ENCODE measurements around the gene SLC25A42. TPM values are rescaled to one million over a fixed set of nuclear protein-coding genes. Genes with fewer than 3 reads are reported as not detected.
A peak's percentile ranks its signal among the peaks of the same experiment; 100 is the strongest.

The SLC25A42 gene
- total RNA-seq, 1 experiment from 2014 or later: 8.1 TPM

- TF ChIP-seq ATF6 (CRISPR knock-in tag; IDR thresholded peaks at IDR 0.05) (no peak), NR3C1 (CRISPR knock-in tag; conservative IDR thresholded peaks at IDR 0.05; ENCODE audit: low read depth) (no peak), ZNF425 (CRISPR knock-in tag; conservative IDR thresholded peaks at IDR 0.05) (no peak), ETV6 (CRISPR knock-in tag; IDR thresholded peaks at IDR 0.05) (peak; percentile 53; the same call in 1 of the 2 replicates)
Measured at GRCh38 chr19:19110410-19111135, 46.8 kb downstream of the SLC25A42 start (continued).

GRCh38 chr19:19111136-19111835, 47.5 kb downstream of the SLC25A42 start:
- Mint-ChIP-seq H3K4me3 (peak overlapping the region; percentile 48), H3K9me3 (no peaks in the 10 kb centered on the region), H3K27ac (no peak overlapping the region), H3K36me3 (no peaks in the 10 kb centered on the region), H3K4me1 (peaks cover 27% of the 10 kb centered on the region), H3K27me3 (ENCODE audit: low read depth) (peaks cover 40% of the 10 kb centered on the region)
- POLR2A ChIA-PET: interaction anchor here (1.4 kb wide), 1 partner anchor 9 kb away, joined by 6 read pairs; no protein-coding TSS in a partner anchor
- ATAC-seq (0 out of 2 replicates have a peak, but pooled peaks have one; percentile 2), DNase-seq (ENCODE audit: low spot score) (peak; percentile 23)
- CTCF ChIA-PET: interaction anchor here (0.6 to 2.2 kb wide), 11 partner anchors 23 to 116 kb away, joined by 3 to 10 read pairs (median 5); partner anchors contain the start of gene SLC25A42
- 0 out of 2 replicates have a peak, but pooled peaks have one; percentile 42 for TF ChIP-seq MYBL2 (CRISPR knock-in tag; IDR thresholded peaks at IDR 0.05)
- no peak for TF ChIP-seq ZNF425 (CRISPR knock-in tag; conservative IDR thresholded peaks at IDR 0.05)
- TF ChIP-seq USF1 (CRISPR knock-in tag; IDR thresholded peaks at IDR 0.05): no peak
- no peak for TF ChIP-seq HMGA2 (CRISPR knock-in tag; IDR thresholded peaks at IDR 0.05)

GRCh38 chr19:19111967-19112580, 48.3 kb downstream of the SLC25A42 start:
- H3K4me3 Mint-ChIP-seq: no peak overlapping the region
- peaks cover 24% of the 10 kb centered on the region for H3K4me1 Mint-ChIP-seq
- H3K27ac Mint-ChIP-seq: no peak overlapping the region

More at GRCh38 chr19:19111967-19112580, 48.3 kb downstream of the SLC25A42 start:
- Mint-ChIP-seq H3K36me3 (no peaks in the 10 kb centered on the region), H3K9me3 (no peaks in the 10 kb centered on the region), H3K27me3 (ENCODE audit: low read depth) (peaks cover 40% of the 10 kb centered on the region)
- DNase-seq (ENCODE audit: low spot score) (no peak), ATAC-seq (no peak)
- CTCF ChIA-PET: interaction anchor here (1.1 to 2.2 kb wide), 3 partner anchors 23 to 52 kb away, joined by 3 to 10 read pairs (median 5); no protein-coding TSS in a partner anchor
- POLR2A ChIA-PET: interaction anchor here (1.4 kb wide), 1 partner anchor 8 kb away, joined by 6 read pairs; no protein-coding TSS in a partner anchor
- no peak for TF ChIP-seq PREB (CRISPR knock-in tag; IDR thresholded peaks at IDR 0.05; ENCODE audit: borderline replicate concordance)
